Measurements from ENCODE around the gene PELI3. TPM values are rescaled to one million over a fixed set of nuclear protein-coding genes. Genes with fewer than 3 reads are reported as not detected.

The PELI3 gene
- total RNA-seq, 1 experiment from 2014 or later: 21.1 TPM

GRCh38 chr11:66450560-66450959, 16.1 kb upstream of the PELI3 start:
- ChIA-PET POLR2A (no interaction called here), CTCF (interaction anchor here (0.6 kb wide), 1 partner anchor 282 kb away, joined by 4 read pairs; no protein-coding TSS in a partner anchor)
- H3K4me3 Mint-ChIP-seq (ENCODE audit: unreplicated experiment): no peak overlapping the region
- TF ChIP-seq CTCF (IDR thresholded peaks at IDR 0.05; ENCODE audit: insufficient read depth in 1 of 2, low read depth in 1 of 2, low read length in 1 of 2, severe bottlenecking in 1 of 2, unreplicated experiment in 1 of 2): no peak
- no peak overlapping the region for H3K27ac Mint-ChIP-seq (ENCODE audit: unreplicated experiment)
- no peaks in the 10 kb centered on the region for H3K36me3 Mint-ChIP-seq (ENCODE audit: insufficient read depth, unreplicated experiment)
- peaks cover 32% of the 10 kb centered on the region for H3K4me1 Mint-ChIP-seq (ENCODE audit: low read depth, unreplicated experiment)
- intact Hi-C loops (cut with micrococcal nuclease; ENCODE audit: unreplicated experiment): no loop called here
- no peaks in the 10 kb centered on the region for H3K9me3 ChIP-seq
- H3K27me3 Mint-ChIP-seq (ENCODE audit: insufficient read depth, unreplicated experiment): no peaks in the 10 kb centered on the region
- BruUV-seq (replicated peaks): no TSS peak
- no peak overlapping the region for H3K4me3 ChIP-seq (ENCODE audit: low read depth, low read length)
- no peak for DNase-seq
- H3K36me3 ChIP-seq (ENCODE audit: control insufficient read depth, insufficient read depth, low read length): no peaks in the 10 kb centered on the region
- peaks cover 9% of the 10 kb centered on the region for H3K9me3 Mint-ChIP-seq (ENCODE audit: unreplicated experiment)
- H3K4me1 ChIP-seq: peaks cover 42% of the 10 kb centered on the region
- no peaks in the 10 kb centered on the region for H3K27me3 ChIP-seq (replicated peaks; ENCODE audit: control insufficient read depth, insufficient read depth, low read length)

GRCh38 chr11:66451663-66452062, 15.0 kb upstream of the PELI3 start:
- Mint-ChIP-seq H3K9me3 (ENCODE audit: unreplicated experiment) (peaks cover 9% of the 10 kb centered on the region), H3K4me3 (ENCODE audit: unreplicated experiment) (no peak overlapping the region), H3K27me3 (ENCODE audit: insufficient read depth, unreplicated experiment) (no peaks in the 10 kb centered on the region), H3K36me3 (ENCODE audit: insufficient read depth, unreplicated experiment) (no peaks in the 10 kb centered on the region), H3K27ac (ENCODE audit: unreplicated experiment) (no peak overlapping the region), H3K4me1 (ENCODE audit: low read depth, unreplicated experiment) (peaks cover 24% of the 10 kb centered on the region)
- no peak overlapping the region for H3K4me3 ChIP-seq (ENCODE audit: low read depth, low read length)
- no peak for DNase-seq
- POLR2A ChIA-PET: no interaction called here
- CTCF ChIA-PET: no interaction called here
- intact Hi-C loops (cut with micrococcal nuclease; ENCODE audit: unreplicated experiment): no loop called here
- no peaks in the 10 kb centered on the region for H3K36me3 ChIP-seq (ENCODE audit: control insufficient read depth, insufficient read depth, low read length)
- peaks cover 33% of the 10 kb centered on the region for H3K4me1 ChIP-seq
- no peaks in the 10 kb centered on the region for H3K9me3 ChIP-seq
- BruUV-seq (replicated peaks): no TSS peak
- H3K27me3 ChIP-seq (replicated peaks; ENCODE audit: control insufficient read depth, insufficient read depth, low read length): no peaks in the 10 kb centered on the region
- TF ChIP-seq CTCF (IDR thresholded peaks at IDR 0.05; ENCODE audit: insufficient read depth in 1 of 2, low read depth in 1 of 2, low read length in 1 of 2, severe bottlenecking in 1 of 2, unreplicated experiment in 1 of 2): no peak

- POLR2A ChIA-PET: no interaction called here
- Mint-ChIP-seq H3K4me1 (ENCODE audit: low read depth, unreplicated experiment) (peaks cover 19% of the 10 kb centered on the region), H3K27ac (ENCODE audit: unreplicated experiment) (no peak overlapping the region), H3K9me3 (ENCODE audit: unreplicated experiment) (peaks cover 9% of the 10 kb centered on the region), H3K4me3 (ENCODE audit: unreplicated experiment) (no peak overlapping the region), H3K36me3 (ENCODE audit: insufficient read depth, unreplicated experiment) (no peaks in the 10 kb centered on the region), H3K27me3 (ENCODE audit: insufficient read depth, unreplicated experiment) (no peaks in the 10 kb centered on the region)
- intact Hi-C loops (cut with micrococcal nuclease; ENCODE audit: unreplicated experiment): no loop called here
- no peak for TF ChIP-seq CTCF (IDR thresholded peaks at IDR 0.05; ENCODE audit: insufficient read depth in 1 of 2, low read depth in 1 of 2, low read length in 1 of 2, severe bottlenecking in 1 of 2, unreplicated experiment in 1 of 2)
- DNase-seq: no peak
- BruUV-seq (replicated peaks): no TSS peak
- CTCF ChIA-PET: interaction anchor here (0.6 to 1.3 kb wide), 3 partner anchors 15 to 24 kb away, joined by 4 to 5 read pairs (median 4); partner anchors contain the start of gene MRPL11
- Histone ChIP-seq H3K4me1 (peaks cover 19% of the 10 kb centered on the region), H3K4me3 (ENCODE audit: low read depth, low read length) (no peak overlapping the region), H3K27me3 (replicated peaks; ENCODE audit: control insufficient read depth, insufficient read depth, low read length) (no peaks in the 10 kb centered on the region), H3K9me3 (no peaks in the 10 kb centered on the region), H3K36me3 (ENCODE audit: control insufficient read depth, insufficient read depth, low read length) (no peaks in the 10 kb centered on the region)
Observed at GRCh38 chr11:66454247-66454646, 12.5 kb upstream of the PELI3 start.

All from Caco-2 (cell line).